IPS-NIHi11 (cell line): Measurements from ENCODE around the gene PRPF6.
"Not testable (repeated sequence)": the region's sequence is repeated elsewhere in the genome, so short reads cannot be mapped to it uniquely, and the experiment has no call there.

Experiments
- DNase-seq: peaks from one replicate; pipeline ENCODE4 v3.0.0; 2012; ENCODE audit warnings: mixed read lengths, low spot score

The PRPF6 gene

GRCh38 chr20:63960654-63961621 lies 20.0 kb upstream of the PRPF6 start:
- DNase-seq, result not testable (repeated sequence)

GRCh38 chr20:63961664-63962425 lies 19.1 kb upstream of the PRPF6 start:
- DNase-seq, result no peak

GRCh38 chr20:63962426-63963347 lies 18.2 kb upstream of the PRPF6 start:
- DNase-seq, result no peak

GRCh38 chr20:63963348-63963741 lies 17.6 kb upstream of the PRPF6 start:
- no peak for DNase-seq

- DNase-seq, result no peak
Observed at GRCh38 chr20:63963784-63964301, 17.1 kb upstream of the PRPF6 start.

- no peak for DNase-seq
Observed at GRCh38 chr20:63964412-63964811, 16.5 kb upstream of the PRPF6 start.

GRCh38 chr20:63966172-63966943 lies 14.6 kb upstream of the PRPF6 start:
- DNase-seq, result no peak

- DNase-seq, result no peak
Observed at GRCh38 chr20:63966944-63967322, 14.0 kb upstream of the PRPF6 start.

GRCh38 chr20:63967330-63968135 lies 13.4 kb upstream of the PRPF6 start:
- DNase-seq, result no peak

- DNase-seq, result no peak
Observed at GRCh38 chr20:63968136-63968927, 12.6 kb upstream of the PRPF6 start.

GRCh38 chr20:63968928-63969760 lies 11.8 kb upstream of the PRPF6 start:
- DNase-seq, result peak; percentile 64

GRCh38 chr20:63969838-63970713 lies 10.9 kb upstream of the PRPF6 start, which contains the start of gene ZNF512B:
TSS of gene ZNF512B (minus strand) at chr20:63969930. CDS start at chr20:63967950, 1,980 bp downstream.
- DNase-seq, result peak; percentile 90

GRCh38 chr20:63970714-63971431 lies 10.1 kb upstream of the PRPF6 start:
- DNase-seq, result no peak

- DNase-seq, result not testable (repeated sequence)
Observed at GRCh38 chr20:63971960-63972311, 9.0 kb upstream of the PRPF6 start.

- DNase-seq, result no peak
Observed at GRCh38 chr20:63972312-63973159, 8.4 kb upstream of the PRPF6 start.

- DNase-seq, result no peak
Observed at GRCh38 chr20:63973160-63973479, 7.8 kb upstream of the PRPF6 start.
